Astrocyte (in vitro differentiated cells and primary cell): ENCODE measurements around the gene GMPPA.

Experiments
- CTCF ChIP-seq: IDR thresholded peaks from 2 replicates; pipeline ENCODE4 v1.5.1; 2011; ENCODE audit warnings: low read depth, mild to moderate bottlenecking, inconsistent platforms, low read length, moderate library complexity; ENCODE audit not compliant: insufficient read depth
- EZH2 ChIP-seq: IDR thresholded peaks from 2 replicates; pipeline ENCODE4 v1.6.1; 2012; ENCODE audit warnings: mild to moderate bottlenecking, low read length, inconsistent platforms; ENCODE audit not compliant: insufficient read depth

GRCh38 chr2:219539926-219540678, 41.4 kb downstream of the GMPPA start:
- TF ChIP-seq CTCF = no peak
- no peak for TF ChIP-seq EZH2
